T-helper 17 cell (primary cell): Measurements from ENCODE around the gene MTX3. TPM values are rescaled to one million over a fixed set of nuclear protein-coding genes. Genes with fewer than 3 reads are reported as not detected.
A peak's percentile ranks its signal among the peaks of the same experiment; 100 is the strongest.

Source experiments
- ATAC-seq: fragments of 150-1000 bp; cut with Tn5 transposase; 2 replicates; pipeline ENCODE4 v1.10.0; 2021; ENCODE audit warnings: mild to moderate bottlenecking, moderate library complexity
- DNase-seq, 3 donors: peaks; one replicate each; pipeline versions ENCODE4 v3.0.0 to v3.0.0-alpha.2; 2020 to 2021
- H3K9me3 ChIP-seq: one replicate; pipeline ENCODE4 v1.7.0; 2013; ENCODE audit warnings: low read length, mild to moderate bottlenecking; ENCODE audit not compliant: control insufficient read depth, poor library complexity, severe bottlenecking
- H3K27ac Mint-ChIP-seq: one replicate; pipeline ENCODE4 v1.8.0; 2022; ENCODE audit warnings: mild to moderate bottlenecking, moderate library complexity, mixed read lengths
- H3K27me3 Mint-ChIP-seq: one replicate; pipeline ENCODE4 v1.8.0; 2022; ENCODE audit warnings: mixed read lengths
- H3K36me3 Mint-ChIP-seq: one replicate; pipeline ENCODE4 v1.8.0; 2022; ENCODE audit warnings: low read depth, mixed read lengths
- H3K4me1 Mint-ChIP-seq: one replicate; pipeline ENCODE4 v1.8.0; 2022; ENCODE audit warnings: mild to moderate bottlenecking, mixed read lengths
- H3K4me3 Mint-ChIP-seq: one replicate; pipeline ENCODE4 v1.8.0; 2022; ENCODE audit warnings: mild to moderate bottlenecking, moderate library complexity, mixed read lengths
- total RNA-seq, 4 donors: library from RNA in 2 of 4; stranded (reverse) in 2 of 4; gene quantifications; one replicate each; pipeline ENCODE4 v1.2.3 and lab custom pipeline; 2022 to 2026

Gene MTX3
- total RNA-seq, result 10 to 100 TPM; 19.7 to 24.3 TPM
- 39.9 to 55.4 reads per million in 2 donors for total RNA-seq (lab: John Stamatoyannopoulos, UW)

- Mint-ChIP-seq H3K27ac (peak within 1 kb of the TSS; percentile 85), H3K4me3 (peak within 1 kb of the TSS; percentile 88), H3K4me1 (peaks cover 8% of the 10 kb centered on the region), H3K27me3 (peaks cover 11% of the 10 kb centered on the region), H3K36me3 (peaks cover 11% of the 10 kb centered on the region)
- ATAC-seq (peak; percentile 99), DNase-seq (peak; percentile 71 to 80 (median 78))
- H3K9me3 ChIP-seq, result no peaks in the 10 kb centered on the region
Measured at GRCh38 chr5:79990598-79991507, at the start of gene MTX3. Gene MTX3 (minus strand): TSS chr5:79991262. CDS start chr5:79991238, 24 bp downstream.

GRCh38 chr5:80039650-80040049 lies 48.6 kb upstream of the MTX3 start:
- Mint-ChIP-seq H3K4me1 (peaks cover 3% of the 10 kb centered on the region), H3K4me3 (no peak overlapping the region), H3K27ac (no peak overlapping the region), H3K36me3 (peaks cover 3% of the 10 kb centered on the region), H3K27me3 (peaks cover 68% of the 10 kb centered on the region)
- no peaks in the 10 kb centered on the region for H3K9me3 ChIP-seq
- ATAC-seq, result no peak
- no peak for DNase-seq

- Mint-ChIP-seq H3K36me3 (peaks cover 2% of the 10 kb centered on the region), H3K27ac (no peak overlapping the region), H3K4me1 (peaks cover 3% of the 10 kb centered on the region), H3K4me3 (no peak overlapping the region), H3K27me3 (peaks cover 75% of the 10 kb centered on the region)
- ATAC-seq (no peak), DNase-seq (no peak)
- no peaks in the 10 kb centered on the region for H3K9me3 ChIP-seq
Measured at GRCh38 chr5:80037366-80037765, 46.3 kb upstream of the MTX3 start.

- H3K9me3 ChIP-seq, result no peaks in the 10 kb centered on the region
- H3K27ac Mint-ChIP-seq, result no peak overlapping the region
- DNase-seq (no peak), ATAC-seq (no peak)
- peak overlapping the region; percentile 5 for H3K4me3 Mint-ChIP-seq
- peaks cover 2% of the 10 kb centered on the region for H3K36me3 Mint-ChIP-seq
- peaks cover 3% of the 10 kb centered on the region for H3K4me1 Mint-ChIP-seq
- H3K27me3 Mint-ChIP-seq, result peaks cover 72% of the 10 kb centered on the region
Measured at GRCh38 chr5:80036615-80037014, 45.6 kb upstream of the MTX3 start.

GRCh38 chr5:80035839-80036238 lies 44.8 kb upstream of the MTX3 start:
- H3K4me1 Mint-ChIP-seq, result peaks cover 6% of the 10 kb centered on the region
- DNase-seq, result no peak
- no peak for ATAC-seq
- no peak overlapping the region for H3K27ac Mint-ChIP-seq
- H3K27me3 Mint-ChIP-seq, result peaks cover 72% of the 10 kb centered on the region
- H3K4me3 Mint-ChIP-seq, result no peak overlapping the region
- H3K9me3 ChIP-seq, result no peaks in the 10 kb centered on the region
- H3K36me3 Mint-ChIP-seq, result peaks cover 2% of the 10 kb centered on the region

GRCh38 chr5:80034962-80035821 lies 44.1 kb upstream of the MTX3 start, which contains the start of gene THBS4:
Gene THBS4 (plus strand): TSS chr5:80035348. CDS start chr5:80035538, 190 bp downstream.
- H3K27me3 Mint-ChIP-seq, result peaks cover 67% of the 10 kb centered on the region
- peak; percentile 16 for ATAC-seq

GRCh38 chr5:80034559-80034958 lies 43.5 kb upstream of the MTX3 start:
- DNase-seq (no peak), ATAC-seq (no peak)
- Mint-ChIP-seq H3K27me3 (peaks cover 62% of the 10 kb centered on the region), H3K36me3 (peaks cover 2% of the 10 kb centered on the region), H3K4me1 (peaks cover 6% of the 10 kb centered on the region), H3K4me3 (peak overlapping the region; percentile 31), H3K27ac (no peak overlapping the region)
- no peaks in the 10 kb centered on the region for H3K9me3 ChIP-seq

More at GRCh38 chr5:80034962-80035821, 44.1 kb upstream of the MTX3 start, which contains the start of gene THBS4:
- Mint-ChIP-seq H3K4me1 (peaks cover 6% of the 10 kb centered on the region), H3K27ac (no peak within 1 kb of the TSS), H3K36me3 (peaks cover 2% of the 10 kb centered on the region), H3K4me3 (peak within 1 kb of the TSS; percentile 31)
- no peak for DNase-seq
- no peaks in the 10 kb centered on the region for H3K9me3 ChIP-seq

GRCh38 chr5:80033513-80033912 lies 42.5 kb upstream of the MTX3 start:
- Mint-ChIP-seq H3K36me3 (peaks cover 2% of the 10 kb centered on the region), H3K4me1 (peaks cover 6% of the 10 kb centered on the region)

GRCh38 chr5:80031109-80031508 lies 40.0 kb upstream of the MTX3 start:
- H3K9me3 ChIP-seq, result no peaks in the 10 kb centered on the region
- Mint-ChIP-seq H3K27ac (no peak overlapping the region), H3K4me3 (no peak overlapping the region), H3K4me1 (peaks cover 6% of the 10 kb centered on the region), H3K27me3 (peaks cover 54% of the 10 kb centered on the region), H3K36me3 (peaks cover 2% of the 10 kb centered on the region)
- ATAC-seq (no peak), DNase-seq (no peak)

More at GRCh38 chr5:80033513-80033912, 42.5 kb upstream of the MTX3 start:
- DNase-seq, result no peak
- no peak for ATAC-seq
- Mint-ChIP-seq H3K27ac (no peak overlapping the region), H3K27me3 (peaks cover 62% of the 10 kb centered on the region), H3K4me3 (no peak overlapping the region)
- no peaks in the 10 kb centered on the region for H3K9me3 ChIP-seq

- ATAC-seq (no peak), DNase-seq (no peak)
- H3K4me1 Mint-ChIP-seq, result peaks cover 3% of the 10 kb centered on the region
- no peak overlapping the region for H3K4me3 Mint-ChIP-seq
- peaks cover 38% of the 10 kb centered on the region for H3K27me3 Mint-ChIP-seq
- no peaks in the 10 kb centered on the region for H3K36me3 Mint-ChIP-seq
- H3K27ac Mint-ChIP-seq, result no peak overlapping the region
- H3K9me3 ChIP-seq, result no peaks in the 10 kb centered on the region
Measured at GRCh38 chr5:80026841-80027240, 35.8 kb upstream of the MTX3 start.

- H3K4me3 Mint-ChIP-seq, result no peak overlapping the region
- no peaks in the 10 kb centered on the region for H3K4me1 Mint-ChIP-seq
- H3K27ac Mint-ChIP-seq, result no peak overlapping the region
- DNase-seq (no peak), ATAC-seq (no peak)
- no peaks in the 10 kb centered on the region for H3K36me3 Mint-ChIP-seq
- H3K27me3 Mint-ChIP-seq, result peaks cover 31% of the 10 kb centered on the region
- H3K9me3 ChIP-seq, result no peaks in the 10 kb centered on the region
Measured at GRCh38 chr5:80025069-80025468, 34.0 kb upstream of the MTX3 start.

- DNase-seq, result no peak
- H3K4me1 Mint-ChIP-seq, result no peaks in the 10 kb centered on the region
- H3K4me3 Mint-ChIP-seq, result no peak overlapping the region
- H3K36me3 Mint-ChIP-seq, result no peaks in the 10 kb centered on the region
- ATAC-seq, result no peak
- H3K27ac Mint-ChIP-seq, result no peak overlapping the region
- no peaks in the 10 kb centered on the region for H3K27me3 Mint-ChIP-seq
- no peaks in the 10 kb centered on the region for H3K9me3 ChIP-seq
Measured at GRCh38 chr5:80010754-80011392, 19.8 kb upstream of the MTX3 start.
